Testis (tissue), 2 donors: Measurements from ENCODE around the gene CCDC102A.

Source experiments
- CTCF ChIP-seq, 3 experiments: fragments of 450-650 bp in 2 of 3; fragments of 200-600 bp in 1 of 3; sonication (generic) in 1 of 3; IDR thresholded peaks; one replicate each; pipeline ENCODE4 v1.5.1; 2016 to 2019; ENCODE audit warnings: antibody characterized with exemption in 3 of 3, mild to moderate bottlenecking in 2 of 3, moderate library complexity in 1 of 3
- POLR2A ChIP-seq: fragments of 450-650 bp; IDR thresholded peaks from one replicate; pipeline ENCODE4 v1.6.1; 2017; ENCODE audit warnings: antibody characterized with exemption, mild to moderate bottlenecking, moderate library complexity

GRCh38 chr16:57577214-57577613 lies 40.8 kb upstream of the CCDC102A start:
- TF ChIP-seq CTCF (IDR thresholded peaks at IDR 0.05) (no peak), POLR2A (no peak)
